Calu3 (cell line): Measurements from ENCODE around the gene LRP4. TPM values are rescaled to one million over a fixed set of nuclear protein-coding genes. Genes with fewer than 3 reads are reported as not detected.

Experiments used
- BruUV-seq: library from RNA; stranded (reverse); fragments of 400-500 nt; replicated peaks from 2 replicates; lab custom pipeline; 2021; lab: Mats Ljungman, UMichigan
- CTCF ChIA-PET: fragments of 300-600 bp; sonication (Branson Sonifier 250); formaldehyde crosslinking; loops from one replicate; lab custom pipeline; 2022; ENCODE audit warnings: antibody characterized with exemption; lab: Charles Lee
- DNase-seq: peaks from one replicate; pipeline ENCODE4 v3.0.0; 2022
- H3K27ac Mint-ChIP-seq: one replicate; pipeline ENCODE4 v1.8.0; 2022; ENCODE audit warnings: mixed read lengths; ENCODE audit not compliant: unreplicated experiment
- H3K27me3 Mint-ChIP-seq: one replicate; pipeline ENCODE4 v1.8.0; 2022; ENCODE audit warnings: mixed read lengths; ENCODE audit not compliant: unreplicated experiment
- H3K36me3 Mint-ChIP-seq: one replicate; pipeline ENCODE4 v1.8.0; 2022; ENCODE audit warnings: mild to moderate bottlenecking, moderate library complexity, mixed read lengths; ENCODE audit not compliant: insufficient read depth, unreplicated experiment
- H3K4me1 Mint-ChIP-seq: one replicate; pipeline ENCODE4 v1.8.0; 2022; ENCODE audit warnings: mild to moderate bottlenecking, low read depth, mixed read lengths; ENCODE audit not compliant: unreplicated experiment
- H3K4me3 Mint-ChIP-seq: one replicate; pipeline ENCODE4 v1.8.0; 2022; ENCODE audit warnings: mild to moderate bottlenecking, low read depth, moderate library complexity, mixed read lengths; ENCODE audit not compliant: unreplicated experiment
- H3K9me3 Mint-ChIP-seq: one replicate; pipeline ENCODE4 v1.8.0; 2022; ENCODE audit warnings: low read depth, mixed read lengths; ENCODE audit not compliant: unreplicated experiment
- CTCF ChIP-seq: fragments of 200-600 bp; IDR thresholded peaks from one replicate; pipeline ENCODE4 v1.8.0; 2022; ENCODE audit warnings: antibody characterized with exemption; ENCODE audit not compliant: unreplicated experiment
- intact Hi-C: fragments of 100-400 bp; cut with micrococcal nuclease; formaldehyde crosslinking; loops from one replicate; pipeline ENCODE4 v1.10.0; 2022; ENCODE audit not compliant: unreplicated experiment
- total RNA-seq: library from RNA; stranded (reverse); gene quantifications from 2 replicates; pipeline ENCODE4 v1.2.3, GENCODE V29; 2022

Gene LRP4
- total RNA-seq, 1 experiment from 2014 or later = 0.80 TPM

- CTCF ChIA-PET = interaction anchor here (0.6 kb wide), 1 partner anchor 109 kb away, joined by 3 read pairs; no protein-coding TSS in a partner anchor
- H3K4me3 Mint-ChIP-seq = no peak overlapping the region
- intact Hi-C loops = no loop called here
Observed at GRCh38 chr11:46808799-46809431, 109.4 kb downstream of the LRP4 start.

More at GRCh38 chr11:46808799-46809431, 109.4 kb downstream of the LRP4 start:
- Mint-ChIP-seq H3K9me3 (no peaks in the 10 kb centered on the region), H3K4me1 (no peaks in the 10 kb centered on the region), H3K27me3 (no peaks in the 10 kb centered on the region), H3K27ac (peak overlapping the region; percentile 16), H3K36me3 (peaks cover 22% of the 10 kb centered on the region)
- no peak for DNase-seq
- no peak for TF ChIP-seq CTCF
- BruUV-seq = no TSS peak

Other genes with a start within 250 kb of the LRP4 start
- gene ARHGAP1, start 217.9 kb downstream of the LRP4 start, total RNA-seq = 65.4 and 81.6 TPM in 2 replicates
- gene ZNF408, start 217.5 kb downstream of the LRP4 start, total RNA-seq = 14.8 and 15.5 TPM in 2 replicates
- not detected in 2 replicates for gene F2, start 199.3 kb downstream of the LRP4 start, total RNA-seq
- gene CKAP5, start 72.3 kb downstream of the LRP4 start, total RNA-seq = 124 and 140 TPM in 2 replicates
- gene CSTPP1, start 18.2 kb upstream of the LRP4 start, total RNA-seq = 23.2 and 24.3 TPM in 2 replicates